GM12878 (cell line): Measurements from ENCODE around the gene EYS. TPM values are rescaled to one million over a fixed set of nuclear protein-coding genes. Genes with fewer than 3 reads are reported as not detected.

Source experiments
- ATAC-seq: fragments of 200-7000 bp; cut with Tn5 transposase; 3 replicates; pipeline ENCODE4 v1.9.1; 2020; ENCODE audit warnings: mild to moderate bottlenecking, moderate library complexity
- BruUV-seq: library from RNA; stranded (reverse); fragments of 400-500 nt; replicated peaks from 2 replicates; lab custom pipeline; 2021; lab: Mats Ljungman, UMichigan
- CTCF ChIA-PET: fragments of 300-600 bp; sonication (Branson Sonifier 250); formaldehyde crosslinking; extraction: SDS; loops from one replicate; lab custom pipeline; 2021; ENCODE audit warnings: inconsistent platforms; lab: Yijun Ruan, JAX
- POLR2A ChIA-PET: fragments of 350-600 bp; formaldehyde crosslinking; extraction: SDS; loops from one replicate; lab custom pipeline; 2021; ENCODE audit warnings: inconsistent platforms; lab: Charles Lee
- RAD21 ChIA-PET: fragments of 300-600 bp; sonication (Branson Sonifier 250); formaldehyde crosslinking; loops from one replicate; lab custom pipeline; 2023; ENCODE audit warnings: antibody characterized with exemption; ENCODE audit not compliant: unreplicated experiment; lab: Charles Lee
- SMC1A ChIA-PET: fragments of 300-600 bp; sonication (Branson Sonifier 250); formaldehyde crosslinking; loops from one replicate; lab custom pipeline; 2023; ENCODE audit not compliant: unreplicated experiment, uncharacterized antibody; lab: Charles Lee
- DNase-seq: peaks from one replicate; pipeline ENCODE4 v3.0.0-alpha.2; 2011; ENCODE audit warnings: low read depth, low spot score
- FAIRE-seq: peaks from 3 replicates; lab custom pipeline; 2011; peaks lifted over from hg19 to GRCh38; lab: Jason Lieb, UNC
- H2AFZ ChIP-seq: 2 replicates; pipeline ENCODE4 v1.6.0; 2011; ENCODE audit warnings: low read depth, low read length, control low read depth; ENCODE audit not compliant: control insufficient read depth
- H3K27ac ChIP-seq: 2 replicates; pipeline ENCODE4 v1.5.1; 2011; ENCODE audit warnings: control low read depth; ENCODE audit not compliant: control insufficient read depth, insufficient read depth
- H3K27me3 ChIP-seq, 2 experiments: replicated peaks in 1 of 2; 2 replicates each; pipeline versions ENCODE4 v1.6.0 to v1.6.1; 2011; ENCODE audit warnings: low read length in 1 of 2; ENCODE audit not compliant: control insufficient read depth in 2 of 2, insufficient read depth in 2 of 2
- H3K36me3 ChIP-seq, 2 experiments: 2 replicates each; pipeline ENCODE4 v1.5.1; 2011; ENCODE audit warnings: low read length in 1 of 2; ENCODE audit not compliant: control insufficient read depth in 2 of 2, insufficient read depth in 2 of 2
- H3K4me1 ChIP-seq: 2 replicates; pipeline ENCODE4 v1.6.1; 2011; ENCODE audit warnings: mild to moderate bottlenecking, low read length, moderate library complexity, mixed read lengths; ENCODE audit not compliant: control insufficient read depth, insufficient read depth
- H3K4me2 ChIP-seq: 2 replicates; pipeline ENCODE4 v1.6.0; 2011; ENCODE audit warnings: control low read depth; ENCODE audit not compliant: control insufficient read depth, insufficient read depth
- H3K4me3 ChIP-seq: fragments of 200-600 bp; sonication (generic); 2 replicates; pipeline ENCODE4 v1.5.1; 2016
- H3K79me2 ChIP-seq: 2 replicates; pipeline ENCODE4 v1.6.0; 2011; ENCODE audit warnings: low read length; ENCODE audit not compliant: control insufficient read depth, insufficient read depth
- H3K9ac ChIP-seq: 2 replicates; pipeline ENCODE4 v1.8.0; 2011; ENCODE audit warnings: low read length, control low read depth, mixed read lengths; ENCODE audit not compliant: control insufficient read depth, insufficient read depth
- H3K9me3 ChIP-seq: replicated peaks from 3 replicates; pipeline ENCODE4 v1.5.1; 2011; ENCODE audit warnings: mild to moderate bottlenecking, low read length; ENCODE audit not compliant: control insufficient read depth, insufficient read depth
- H4K20me1 ChIP-seq: 2 replicates; pipeline ENCODE4 v1.6.0; 2011; ENCODE audit not compliant: control insufficient read depth, insufficient read depth
- BCL3 ChIP-seq: IDR thresholded peaks from 2 replicates; pipeline ENCODE4 v1.6.1; 2011; ENCODE audit warnings: borderline replicate concordance, low read depth, mild to moderate bottlenecking, moderate library complexity, low read length; ENCODE audit not compliant: insufficient read depth, poor library complexity, severe bottlenecking
- BCLAF1 ChIP-seq: fragments of 450-650 bp; IDR thresholded peaks from 2 replicates; pipeline ENCODE4 v1.6.1; 2017; ENCODE audit warnings: antibody characterized with exemption, mild to moderate bottlenecking, moderate library complexity
- CHD4 ChIP-seq: fragments of 200-600 bp; sonication (generic); IDR thresholded peaks from 2 replicates; pipeline ENCODE4 v1.6.1; 2016; ENCODE audit warnings: mild to moderate bottlenecking
- FOXK2 ChIP-seq: fragments of 450-650 bp; IDR thresholded peaks from 2 replicates; pipeline ENCODE4 v1.6.1; 2017; ENCODE audit warnings: mild to moderate bottlenecking, moderate library complexity
- GABPA ChIP-seq: IDR thresholded peaks from 2 replicates; pipeline ENCODE4 v1.6.1; 2014; ENCODE audit warnings: antibody characterized with exemption, low read depth, mild to moderate bottlenecking, inconsistent platforms
- GATAD2B ChIP-seq: fragments of 450-650 bp; conservative IDR thresholded peaks from 2 replicates; pipeline ENCODE4 v1.6.1; 2017; ENCODE audit warnings: low read depth, mild to moderate bottlenecking, moderate library complexity
- KAT2A ChIP-seq: conservative IDR thresholded peaks from 2 replicates; pipeline ENCODE4 v1.6.1; 2011; ENCODE audit warnings: low read depth, low read length; ENCODE audit not compliant: control insufficient read depth
- MYC ChIP-seq: IDR thresholded peaks from 2 replicates; pipeline ENCODE4 v1.6.1; 2011; ENCODE audit warnings: mild to moderate bottlenecking, low read length, moderate library complexity, inconsistent platforms; ENCODE audit not compliant: insufficient read depth, insufficient replicate concordance, insufficient read length, severe bottlenecking
- NFIC ChIP-seq: IDR thresholded peaks from 2 replicates; pipeline ENCODE4 v1.6.1; 2012; ENCODE audit warnings: low read depth, mild to moderate bottlenecking, inconsistent platforms, low read length, moderate library complexity
- NKRF ChIP-seq: fragments of 450-650 bp; conservative IDR thresholded peaks from 2 replicates; pipeline ENCODE4 v1.6.1; 2017; ENCODE audit warnings: mild to moderate bottlenecking, moderate library complexity
- PAX5 ChIP-seq: IDR thresholded peaks from 2 replicates; pipeline ENCODE4 v1.6.1; 2011; ENCODE audit warnings: low read depth, low read length, borderline replicate concordance
- POLR2AphosphoS2 ChIP-seq: IDR thresholded peaks from 2 replicates; pipeline ENCODE4 v1.6.1; 2011; ENCODE audit warnings: low read depth, mild to moderate bottlenecking, low read length, improper control_type of control experiment, moderate library complexity
- RAD51 ChIP-seq: fragments of 450-650 bp; IDR thresholded peaks from 2 replicates; pipeline ENCODE4 v1.6.1; 2016; ENCODE audit warnings: moderate library complexity, mild to moderate bottlenecking, inconsistent platforms
- RB1 ChIP-seq: fragments of 450-650 bp; formaldehyde crosslinking; IDR thresholded peaks from 2 replicates; pipeline ENCODE4 v1.6.1; 2017; ENCODE audit warnings: mild to moderate bottlenecking, borderline replicate concordance
- SRF ChIP-seq, 2 experiments: IDR thresholded peaks; 2 replicates each; pipeline ENCODE4 v1.6.1; 2011; ENCODE audit warnings: low read depth in 2 of 2, low read length in 2 of 2, mild to moderate bottlenecking in 1 of 2, moderate library complexity in 1 of 2
- STAT3 ChIP-seq: IDR thresholded peaks from 2 replicates; pipeline ENCODE4 v1.6.1; 2011; ENCODE audit warnings: low read depth, low read length, improper control_type of control experiment
- TCF12 ChIP-seq: IDR thresholded peaks from 2 replicates; pipeline ENCODE4 v1.6.1; 2011; ENCODE audit warnings: low read depth, mild to moderate bottlenecking, low read length
- WRNIP1 ChIP-seq: IDR thresholded peaks from 2 replicates; pipeline ENCODE4 v1.6.1; 2011; ENCODE audit warnings: low read depth, low read length, improper control_type of control experiment, borderline replicate concordance
- WGBS: methylation state at CpG from one replicate; pipeline ENCODE4 v1.1.6; 2016; ENCODE audit warnings: low lambda C conversion rate; ENCODE audit not compliant: insufficient replicate concordance, insufficient coverage; ENCODE audit errors: missing lambda C conversion rate; 5-methylcytosine and 5-hydroxymethylcytosine counted together
- in situ Hi-C: fragments of 300-500 bp; cut with MboI; formaldehyde crosslinking; loops from 9 replicates; pipeline ENCODE4 v1.14.3; 2018; ENCODE audit warnings: mixed read lengths
- intact Hi-C: fragments of 100-400 bp; cut with micrococcal nuclease; formaldehyde crosslinking; loops from one replicate; pipeline ENCODE4 v1.14.2; 2022; ENCODE audit not compliant: unreplicated experiment
- polyA plus RNA-seq, 11 experiments: library from polyadenylated mRNA; depleted of rRNA in 4 of 11; unstranded in 6 of 11; stranded (reverse) in 5 of 11; fragments of >200 nt; fragmentation: Nextera tagmentation in 4 of 11; fragmentation: Illumina TruSeq in 1 of 11; extraction: Ambion mirVana in 4 of 11; extraction: Trizol in 1 of 11; gene quantifications; 1 replicate in 1 of 11; 2 replicates in 10 of 11; pipeline versions ENCODE4 v1.2.1 to v1.2.3, GENCODE V29; 2011 to 2016; ENCODE audit warnings: inconsistent platforms in 2 of 11, missing spikeins in 2 of 11, low read depth in 1 of 11
- total RNA-seq, 4 experiments: library from RNA; depleted of rRNA in 3 of 4; stranded (reverse); fragments of >200 nt in 3 of 4; fragmentation: Illumina TruSeq in 1 of 4; extraction: Trizol in 1 of 4; gene quantifications; 2 replicates each; pipeline versions ENCODE4 v1.2.1 to v1.2.3, GENCODE V29; 2013 to 2021

Gene EYS
- total and polyA plus RNA-seq, 10 of the 15 experiments (the other 5 are each of a cell fraction or from before 2014, with no cell fraction given) = under 0.01 to 0.14 (median 0.02) TPM; not detected in 1

GRCh38 chr6:65449926-65450325, 257.1 kb downstream of the EYS start:
- Histone ChIP-seq H3K9ac (no peak overlapping the region), H3K27me3 (no peaks in the 10 kb centered on the region), H3K4me2 (no peak overlapping the region), H3K4me3 (no peak overlapping the region), H3K79me2 (no peaks in the 10 kb centered on the region), H3K4me1 (no peaks in the 10 kb centered on the region), H3K9me3 (no peaks in the 10 kb centered on the region), H4K20me1 (no peaks in the 10 kb centered on the region), H3K27ac (no peak overlapping the region), H2AFZ (no peak overlapping the region), H3K36me3 (no peaks in the 10 kb centered on the region)
- 0% methylated on average over 1 of the region's 1 CpG for WGBS
- in situ Hi-C loops (no loop called here), intact Hi-C loops (no loop called here)
- ChIA-PET SMC1A (interaction anchor here (0.8 kb wide), 1 partner anchor 17 kb away, joined by 4 read pairs; no protein-coding TSS in a partner anchor), POLR2A (no interaction called here), CTCF (no interaction called here), RAD21 (no interaction called here)
- ATAC-seq = no peak
- FAIRE-seq = no peak
- no peak for DNase-seq
- BruUV-seq = no TSS peak
- TF ChIP-seq SRF (IDR thresholded peaks at IDR 0.05; ENCODE audit: low read depth in 2 of 2, low read length in 2 of 2) (no peak), KAT2A (no peak), RB1 (no peak), GATAD2B (no peak), RAD51 (no peak), CHD4 (no peak), NFIC (no peak), NKRF (no peak), STAT3 (no peak), BCL3 (no peak), BCLAF1 (no peak), GABPA (no peak), WRNIP1 (no peak), TCF12 (no peak), PAX5 (no peak), MYC (no peak), POLR2AphosphoS2 (no peak), FOXK2 (no peak)
